Neural progenitor cell (in vitro differentiated cells): ENCODE measurements around the gene TBX5. TPM values are rescaled to one million over a fixed set of nuclear protein-coding genes. Genes with fewer than 3 reads are reported as not detected.

ENCODE experiments used
- DNase-seq: peaks from one replicate; pipeline ENCODE4 v3.0.0-alpha.2; 2016; ENCODE audit warnings: low spot score
- H2AFZ ChIP-seq: fragments of 200-600 bp; sonication (generic); replicated peaks from 2 replicates; pipeline ENCODE4 v1.6.1; 2016; ENCODE audit warnings: antibody characterized with exemption
- H3F3A ChIP-seq: fragments of 200-600 bp; sonication (generic); 2 replicates; pipeline ENCODE4 v1.6.1; 2016; ENCODE audit warnings: antibody characterized with exemption, low read depth
- H3K27ac ChIP-seq: fragments of 200-600 bp; sonication (generic); 2 replicates; pipeline ENCODE4 v1.5.1; 2016; ENCODE audit warnings: mild to moderate bottlenecking
- H3K27me3 ChIP-seq: fragments of 200-600 bp; sonication (generic); 2 replicates; pipeline ENCODE4 v1.6.1; 2016; ENCODE audit warnings: mild to moderate bottlenecking, moderate library complexity
- H3K36me3 ChIP-seq: fragments of 200-600 bp; sonication (generic); 2 replicates; pipeline ENCODE4 v1.5.1; 2016
- H3K4me1 ChIP-seq: fragments of 200-600 bp; sonication (generic); 2 replicates; pipeline ENCODE4 v1.6.1; 2016; ENCODE audit warnings: mixed run types
- H3K4me2 ChIP-seq: fragments of 200-600 bp; sonication (generic); 2 replicates; pipeline ENCODE4 v1.6.1; 2016
- H3K4me3 ChIP-seq: fragments of 200-600 bp; sonication (generic); 2 replicates; pipeline ENCODE4 v1.5.1; 2016
- H3K79me2 ChIP-seq: fragments of 200-600 bp; sonication (generic); 2 replicates; pipeline ENCODE4 v1.6.1; 2016; ENCODE audit warnings: low read depth
- H3K9ac ChIP-seq: fragments of 200-600 bp; sonication (generic); 2 replicates; pipeline ENCODE4 v1.6.1; 2016
- H3K9me3 ChIP-seq: fragments of 200-600 bp; sonication (generic); 2 replicates; pipeline ENCODE4 v1.5.1; 2016; ENCODE audit warnings: low read depth
- H4K20me1 ChIP-seq: fragments of 200-600 bp; sonication (generic); 2 replicates; pipeline ENCODE4 v1.6.1; 2016; ENCODE audit warnings: low read depth
- H3K27ac Mint-ChIP-seq: 3 replicates; pipeline ENCODE4 v1.8.0; 2021; ENCODE audit warnings: mixed read lengths
- H3K27me3 Mint-ChIP-seq: 2 replicates; pipeline ENCODE4 v1.8.0; 2022; ENCODE audit warnings: low read depth, mild to moderate bottlenecking, inconsistent platforms, moderate library complexity, mixed read lengths; ENCODE audit not compliant: insufficient read depth
- H3K36me3 Mint-ChIP-seq: 3 replicates; pipeline ENCODE4 v1.8.0; 2021; ENCODE audit warnings: mixed read lengths
- H3K4me1 Mint-ChIP-seq: 3 replicates; pipeline ENCODE4 v1.8.0; 2021; ENCODE audit warnings: mixed read lengths
- H3K4me3 Mint-ChIP-seq: 3 replicates; pipeline ENCODE4 v1.8.0; 2021; ENCODE audit warnings: mild to moderate bottlenecking, moderate library complexity, mixed read lengths
- H3K9me3 Mint-ChIP-seq: 3 replicates; pipeline ENCODE4 v1.8.0; 2020; ENCODE audit warnings: mixed read lengths
- CTCF ChIP-seq: fragments of 200-600 bp; sonication (generic); IDR thresholded peaks from 2 replicates; pipeline ENCODE4 v1.5.1; 2017; ENCODE audit warnings: antibody characterized with exemption, mild to moderate bottlenecking
- EZH2 ChIP-seq: fragments of 200-600 bp; sonication (generic); IDR thresholded peaks from 2 replicates; pipeline ENCODE4 v1.6.1; 2017; ENCODE audit warnings: antibody characterized with exemption, mild to moderate bottlenecking, moderate library complexity
- EZH2phosphoT487 ChIP-seq: fragments of 200-600 bp; sonication (generic); IDR thresholded peaks from 2 replicates; pipeline ENCODE4 v1.6.1; 2017; ENCODE audit warnings: antibody characterized with exemption
- total RNA-seq: library from RNA; depleted of rRNA; stranded (reverse); fragments of >200 nt; gene quantifications from 2 replicates; pipeline ENCODE4 v1.2.3, GENCODE V29; 2015; ENCODE audit warnings: low replicate concordance

TBX5 gene
- total RNA-seq, 1 donor from 2014 or later = not detected

DNA sequence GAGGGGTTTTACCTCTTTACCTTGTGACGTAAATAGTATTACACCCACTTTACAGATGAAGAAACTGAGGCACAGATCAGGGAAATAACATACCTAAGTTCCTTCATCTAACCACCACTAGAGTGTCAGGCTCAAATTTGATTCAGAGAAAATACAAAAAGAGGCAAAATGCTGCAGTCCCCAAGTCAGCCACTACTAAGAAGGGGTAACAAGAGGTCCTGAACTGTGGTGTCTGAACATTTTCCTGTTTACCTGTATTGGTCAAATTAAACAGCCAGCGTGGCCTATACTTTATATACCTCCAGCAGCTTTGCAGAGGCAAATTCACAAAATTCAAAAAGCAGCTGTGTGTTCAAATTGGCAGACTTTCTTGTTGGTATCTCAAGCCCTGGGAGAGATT lies 92.0 kb downstream of the TBX5 start:
- no peak overlapping the region for H2AFZ ChIP-seq
- H3K4me1 Mint-ChIP-seq = no peaks in the 10 kb centered on the region
- DNase-seq = no peak

DNA sequence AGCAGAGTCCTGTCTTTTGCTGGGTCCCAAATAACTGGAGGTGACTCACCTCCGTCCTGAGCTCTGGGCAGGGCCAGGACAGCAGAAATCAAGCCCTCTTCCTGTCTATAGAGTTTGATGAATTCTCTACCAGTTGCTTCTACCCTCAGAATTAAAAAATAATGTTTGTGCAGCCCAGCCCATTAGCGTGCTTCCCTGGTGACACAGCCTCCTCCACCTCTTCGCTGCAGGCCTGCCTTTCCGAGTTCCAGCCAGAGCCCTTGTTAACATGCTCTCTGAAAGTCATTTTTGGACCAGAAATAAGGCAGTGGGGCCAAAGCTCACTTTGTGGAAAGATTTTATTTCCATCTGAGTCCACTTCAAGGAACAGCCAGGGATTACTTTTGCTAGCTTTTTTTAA lies 94.0 kb downstream of the TBX5 start:
- no peaks in the 10 kb centered on the region for H3K36me3 Mint-ChIP-seq
- TF ChIP-seq EZH2phosphoT487 = no peak
- TF ChIP-seq EZH2 = no peak
- TF ChIP-seq CTCF = no peak

More for the DNA sequence above, 92.0 kb downstream of the TBX5 start:
- H3K4me3 Mint-ChIP-seq = no peak overlapping the region
- no peaks in the 10 kb centered on the region for H3K9me3 Mint-ChIP-seq
- H3K27ac Mint-ChIP-seq = no peak overlapping the region
- H4K20me1 ChIP-seq = no peaks in the 10 kb centered on the region
- no peaks in the 10 kb centered on the region for H3K9me3 ChIP-seq
- H3K4me2 ChIP-seq = no peak overlapping the region
- H3K36me3 ChIP-seq = no peaks in the 10 kb centered on the region
- no peaks in the 10 kb centered on the region for H3K4me1 ChIP-seq
- H3K36me3 Mint-ChIP-seq = no peaks in the 10 kb centered on the region
- H3F3A ChIP-seq = no peaks in the 10 kb centered on the region
- H3K79me2 ChIP-seq = no peaks in the 10 kb centered on the region
- TF ChIP-seq EZH2phosphoT487 (no peak), CTCF (peak; percentile 5)
- H3K9ac ChIP-seq = no peak overlapping the region
- peaks cover under 1% of the 10 kb centered on the region for H3K27me3 Mint-ChIP-seq
- no peaks in the 10 kb centered on the region for H3K27me3 ChIP-seq
- no peak overlapping the region for H3K27ac ChIP-seq
- H3K4me3 ChIP-seq = no peak overlapping the region

GRCh38 chr12:114306646-114307045 lies 99.3 kb downstream of the TBX5 start:
- peaks cover 5% of the 10 kb centered on the region for H3K27me3 Mint-ChIP-seq

More for the DNA sequence above, 94.0 kb downstream of the TBX5 start:
- Mint-ChIP-seq H3K27ac (no peak overlapping the region), H3K4me1 (no peaks in the 10 kb centered on the region), H3K9me3 (no peaks in the 10 kb centered on the region), H3K27me3 (peaks cover 5% of the 10 kb centered on the region), H3K4me3 (no peak overlapping the region)
- Histone ChIP-seq H2AFZ (no peak overlapping the region), H3K4me1 (no peaks in the 10 kb centered on the region), H3K36me3 (no peaks in the 10 kb centered on the region), H3K79me2 (no peaks in the 10 kb centered on the region), H3K9ac (no peak overlapping the region), H3K4me3 (no peak overlapping the region), H3K27me3 (no peaks in the 10 kb centered on the region), H4K20me1 (no peaks in the 10 kb centered on the region), H3K4me2 (no peak overlapping the region), H3K27ac (no peak overlapping the region), H3K9me3 (no peaks in the 10 kb centered on the region), H3F3A (no peaks in the 10 kb centered on the region)
- DNase-seq = no peak

More at GRCh38 chr12:114306646-114307045, 99.3 kb downstream of the TBX5 start:
- Histone ChIP-seq H3K9me3 (no peaks in the 10 kb centered on the region), H3F3A (no peaks in the 10 kb centered on the region), H3K79me2 (no peaks in the 10 kb centered on the region), H3K4me2 (no peak overlapping the region), H3K9ac (no peak overlapping the region), H3K4me1 (no peaks in the 10 kb centered on the region), H3K4me3 (no peak overlapping the region), H3K36me3 (no peaks in the 10 kb centered on the region), H2AFZ (no peak overlapping the region), H4K20me1 (no peaks in the 10 kb centered on the region), H3K27ac (no peak overlapping the region), H3K27me3 (no peaks in the 10 kb centered on the region)
- H3K27ac Mint-ChIP-seq = no peak overlapping the region
- no peaks in the 10 kb centered on the region for H3K36me3 Mint-ChIP-seq
- TF ChIP-seq EZH2phosphoT487 (no peak), CTCF (no peak), EZH2 (no peak)
- DNase-seq = no peak
- no peaks in the 10 kb centered on the region for H3K9me3 Mint-ChIP-seq
- H3K4me3 Mint-ChIP-seq = no peak overlapping the region
- no peaks in the 10 kb centered on the region for H3K4me1 Mint-ChIP-seq
